ENCODE results near the gene BEST2.
"Not testable (repeated sequence)": the region's sequence is repeated elsewhere in the genome, so short reads cannot be mapped to it uniquely, and the experiment has no call there.

The BEST2 gene

GRCh38 chr19:12751635-12752034, at the start of gene BEST2:
Gene BEST2 (plus strand): TSS chr19:12751791. CDS start chr19:12752593, 802 bp downstream.
- DNase-seq (ENCODE audit: low spot score), result no peak

- no peak for DNase-seq (ENCODE audit: low spot score)
Observed at GRCh38 chr19:12703046-12703445, 48.5 kb upstream of the BEST2 start.

- no peak for DNase-seq (ENCODE audit: low spot score)
Observed at GRCh38 chr19:12705169-12705568, 46.4 kb upstream of the BEST2 start.

- DNase-seq (ENCODE audit: low spot score), result no peak
Observed at GRCh38 chr19:12705654-12706331, 45.8 kb upstream of the BEST2 start.

GRCh38 chr19:12706332-12706718, 45.3 kb upstream of the BEST2 start:
- DNase-seq (ENCODE audit: low spot score), result no peak

- no peak for DNase-seq (ENCODE audit: low spot score)
Observed at GRCh38 chr19:12708641-12709040, 43.0 kb upstream of the BEST2 start.

- DNase-seq (ENCODE audit: low spot score), result no peak
Observed at GRCh38 chr19:12711187-12711586, 40.4 kb upstream of the BEST2 start.

- DNase-seq (ENCODE audit: low spot score), result not testable (repeated sequence)
Observed at GRCh38 chr19:12712077-12712476, 39.5 kb upstream of the BEST2 start.

GRCh38 chr19:12713304-12713703, 38.3 kb upstream of the BEST2 start:
- DNase-seq (ENCODE audit: low spot score), result not testable (repeated sequence)

- DNase-seq (ENCODE audit: low spot score), result no peak
Observed at GRCh38 chr19:12715102-12715501, 36.5 kb upstream of the BEST2 start.

GRCh38 chr19:12715929-12716328, 35.7 kb upstream of the BEST2 start:
- DNase-seq (ENCODE audit: low spot score), result no peak

- DNase-seq (ENCODE audit: low spot score), result no peak
Observed at GRCh38 chr19:12720296-12720695, 31.3 kb upstream of the BEST2 start.

- no peak for DNase-seq (ENCODE audit: low spot score)
Observed at GRCh38 chr19:12720851-12721655, 30.5 kb upstream of the BEST2 start.

- DNase-seq (ENCODE audit: low spot score), result peak; percentile 49
Observed at GRCh38 chr19:12721656-12722565, 29.7 kb upstream of the BEST2 start.

- peak; percentile 99 for DNase-seq (ENCODE audit: low spot score)
Observed at GRCh38 chr19:12722566-12723380, 28.8 kb upstream of the BEST2 start.

- no peak for DNase-seq (ENCODE audit: low spot score)
Observed at GRCh38 chr19:12723381-12723640, 28.3 kb upstream of the BEST2 start.

GRCh38 chr19:12723641-12724426, 27.8 kb upstream of the BEST2 start, which contains the start of gene TNPO2:
Gene TNPO2 (minus strand): TSS chr19:12723932. CDS start chr19:12720977, 2,955 bp downstream.
- DNase-seq (ENCODE audit: low spot score), result peak; percentile 46

- DNase-seq (ENCODE audit: low spot score), result not testable (repeated sequence)
Observed at GRCh38 chr19:12725612-12726011, 26.0 kb upstream of the BEST2 start.

- no peak for DNase-seq (ENCODE audit: low spot score)
Observed at GRCh38 chr19:12726988-12727316, 24.6 kb upstream of the BEST2 start.

- no peak for DNase-seq (ENCODE audit: low spot score)
Observed at GRCh38 chr19:12727745-12728433, 23.7 kb upstream of the BEST2 start.

Data from hematopoietic multipotent progenitor cell treated with erythropoietin and hydrocortisone succinate and interleukin-3 and kit ligand, for 15 days (in vitro differentiated cells).